Measurements from ENCODE around the gene EFHD1. TPM values are rescaled to one million over a fixed set of nuclear protein-coding genes. Genes with fewer than 3 reads are reported as not detected.
A peak's percentile ranks its signal among the peaks of the same experiment; 100 is the strongest.

The EFHD1 gene
- total and polyA plus RNA-seq, 7 donors: 6.6 to 20.7 (median 10.0) TPM

DNA sequence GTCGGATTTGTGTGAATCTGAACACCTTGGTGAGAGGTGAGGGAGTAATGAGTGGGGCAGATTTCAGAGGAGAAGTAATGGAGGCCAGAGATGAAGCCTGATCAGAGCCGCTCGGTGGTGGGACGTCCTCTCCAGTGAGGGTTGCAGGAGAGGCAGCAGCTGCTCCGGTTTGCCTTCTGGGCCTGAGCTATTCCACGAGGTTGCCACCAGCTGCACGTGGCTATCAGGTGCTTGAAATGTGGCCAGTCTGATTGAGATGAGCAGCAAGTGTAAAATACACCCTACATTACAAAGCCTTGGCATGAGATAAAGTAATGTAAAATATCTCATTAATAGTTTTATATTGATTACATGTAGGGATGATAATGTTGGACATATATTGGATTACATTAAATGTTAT lies 10.8 kb upstream of the EFHD1 start:
- H3K27me3 ChIP-seq (ENCODE audit: insufficient read depth in 3 of 3, low read length in 2 of 3): peaks cover 0 to 1% (median 0%) of the 10 kb centered on the region in 3 donors
- intact Hi-C loops (cut with DNase I): no loop called here
- H3K9me3 ChIP-seq: no peaks in the 10 kb centered on the region
- no peak for ATAC-seq
- H3K27ac ChIP-seq: no peak overlapping the region
- no peaks in the 10 kb centered on the region for H3K36me3 ChIP-seq (ENCODE audit: insufficient read depth in 1 of 2, low read depth in 1 of 2)
- H3K4me1 ChIP-seq: no peaks in the 10 kb centered on the region
- H3K4me3 ChIP-seq: no peak overlapping the region
- WGBS, 3 donors: 27 to 47% (median 44%) methylated on average over 7 of the region's 7 CpGs
- no peak for DNase-seq
- TF ChIP-seq, protein P1, sequence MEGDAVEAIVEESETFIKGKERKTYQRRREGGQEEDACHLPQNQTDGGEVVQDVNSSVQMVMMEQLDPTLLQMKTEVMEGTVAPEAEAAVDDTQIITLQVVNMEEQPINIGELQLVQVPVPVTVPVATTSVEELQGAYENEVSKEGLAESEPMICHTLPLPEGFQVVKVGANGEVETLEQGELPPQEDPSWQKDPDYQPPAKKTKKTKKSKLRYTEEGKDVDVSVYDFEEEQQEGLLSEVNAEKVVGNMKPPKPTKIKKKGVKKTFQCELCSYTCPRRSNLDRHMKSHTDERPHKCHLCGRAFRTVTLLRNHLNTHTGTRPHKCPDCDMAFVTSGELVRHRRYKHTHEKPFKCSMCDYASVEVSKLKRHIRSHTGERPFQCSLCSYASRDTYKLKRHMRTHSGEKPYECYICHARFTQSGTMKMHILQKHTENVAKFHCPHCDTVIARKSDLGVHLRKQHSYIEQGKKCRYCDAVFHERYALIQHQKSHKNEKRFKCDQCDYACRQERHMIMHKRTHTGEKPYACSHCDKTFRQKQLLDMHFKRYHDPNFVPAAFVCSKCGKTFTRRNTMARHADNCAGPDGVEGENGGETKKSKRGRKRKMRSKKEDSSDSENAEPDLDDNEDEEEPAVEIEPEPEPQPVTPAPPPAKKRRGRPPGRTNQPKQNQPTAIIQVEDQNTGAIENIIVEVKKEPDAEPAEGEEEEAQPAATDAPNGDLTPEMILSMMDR (IDR thresholded peaks at IDR 0.05): no peak

DNA sequence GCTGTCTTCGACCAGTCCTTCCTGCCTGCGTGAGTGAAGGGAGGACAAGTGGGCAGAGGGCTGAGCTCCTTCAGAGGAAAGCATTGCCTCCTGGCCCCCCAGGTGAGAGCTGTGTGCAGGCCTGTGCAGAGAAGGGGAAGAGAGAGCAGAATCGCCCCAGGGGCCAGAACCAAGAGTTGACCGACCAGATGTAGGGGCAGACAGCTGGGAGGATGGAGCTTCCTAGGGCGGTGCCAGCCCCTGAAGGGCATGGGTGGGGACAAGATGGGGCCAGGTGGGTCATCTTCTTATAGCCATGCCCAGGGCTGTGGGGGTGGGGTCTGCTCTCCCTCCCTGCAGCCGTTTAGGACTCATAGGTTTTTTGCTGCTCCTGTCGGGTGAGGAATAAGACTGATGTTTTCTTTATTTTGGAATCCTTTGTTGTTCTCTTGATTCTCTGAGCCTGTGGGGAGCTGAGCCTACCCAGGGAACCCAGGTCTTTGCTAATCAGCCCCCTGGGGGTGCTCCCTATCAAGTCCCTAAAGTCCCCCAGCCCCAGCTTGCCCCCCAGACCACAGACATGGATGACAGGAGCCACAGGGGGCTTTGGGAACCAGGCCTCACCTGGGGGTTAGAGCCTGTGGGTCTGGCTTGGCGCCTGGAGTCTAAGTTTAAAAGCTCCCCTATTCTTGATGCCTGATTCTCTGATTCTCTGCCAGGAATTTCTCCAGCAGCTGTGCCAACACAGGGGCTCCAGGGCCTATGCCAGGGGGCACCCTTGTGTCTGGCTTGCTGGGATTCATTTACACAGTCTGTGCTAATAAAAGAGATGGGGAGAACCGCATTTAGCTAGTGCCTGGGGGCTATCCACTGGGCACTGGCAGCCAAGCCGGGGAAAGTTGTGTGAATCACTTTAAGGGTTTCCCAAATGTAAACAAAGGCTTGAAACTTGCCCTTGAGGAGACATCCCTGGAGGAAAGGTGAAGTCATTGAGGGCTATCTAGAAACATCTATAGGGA lies 9.3 kb upstream of the EFHD1 start:
- 69 to 76% (median 75%) methylated on average over 10 of the region's 10 CpGs for WGBS, 3 donors
- intact Hi-C loops (cut with DNase I): no loop called here
- H3K4me3 ChIP-seq: no peak overlapping the region
- TF ChIP-seq, protein P1 (IDR thresholded peaks at IDR 0.05): no peak
- no peaks in the 10 kb centered on the region for H3K36me3 ChIP-seq (ENCODE audit: insufficient read depth in 1 of 2, low read depth in 1 of 2)
- H3K9me3 ChIP-seq: no peaks in the 10 kb centered on the region
- DNase-seq (no peak), ATAC-seq (no peak)
- H3K27ac ChIP-seq: no peak overlapping the region
- peaks cover 0 to 1% (median 0%) of the 10 kb centered on the region in 3 donors for H3K27me3 ChIP-seq (ENCODE audit: insufficient read depth in 3 of 3, low read length in 2 of 3)
- H3K4me1 ChIP-seq: no peaks in the 10 kb centered on the region

DNA sequence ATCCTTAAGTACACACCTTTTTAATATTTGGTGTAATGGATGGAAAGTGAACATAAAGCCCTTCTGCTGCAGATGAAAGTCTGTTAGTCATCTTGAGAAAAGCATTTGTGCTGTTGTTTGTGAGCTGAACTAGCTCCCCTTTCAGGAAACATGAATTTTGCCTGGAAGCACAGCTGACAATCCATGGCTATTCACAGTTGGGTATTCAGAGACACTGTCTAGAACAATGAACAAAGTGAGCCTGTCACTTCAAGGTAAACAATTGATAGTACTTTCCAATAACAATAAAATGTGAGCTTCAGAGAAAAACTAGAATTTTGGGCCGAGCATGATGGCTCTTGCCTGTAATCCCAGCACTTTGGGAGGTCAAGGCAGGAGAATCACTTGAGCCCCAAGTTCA lies 6.8 kb upstream of the EFHD1 start:
- Histone ChIP-seq H3K4me3 (no peak overlapping the region), H3K27me3 (ENCODE audit: insufficient read depth in 3 of 3, low read length in 2 of 3) (peaks cover 0 to 8% (median 1%) of the 10 kb centered on the region in 3 donors), H3K9me3 (no peaks in the 10 kb centered on the region), H3K27ac (no peak overlapping the region), H3K4me1 (no peaks in the 10 kb centered on the region), H3K36me3 (ENCODE audit: insufficient read depth in 1 of 2, low read depth in 1 of 2) (no peaks in the 10 kb centered on the region)
- WGBS, 3 donors: 70 to 88% (median 81%) methylated on average over 1 of the region's 1 CpG
- intact Hi-C loops (cut with DNase I): no loop called here
- no peak for ATAC-seq
- DNase-seq: no peak
- TF ChIP-seq, protein P1 (IDR thresholded peaks at IDR 0.05): no peak

DNA sequence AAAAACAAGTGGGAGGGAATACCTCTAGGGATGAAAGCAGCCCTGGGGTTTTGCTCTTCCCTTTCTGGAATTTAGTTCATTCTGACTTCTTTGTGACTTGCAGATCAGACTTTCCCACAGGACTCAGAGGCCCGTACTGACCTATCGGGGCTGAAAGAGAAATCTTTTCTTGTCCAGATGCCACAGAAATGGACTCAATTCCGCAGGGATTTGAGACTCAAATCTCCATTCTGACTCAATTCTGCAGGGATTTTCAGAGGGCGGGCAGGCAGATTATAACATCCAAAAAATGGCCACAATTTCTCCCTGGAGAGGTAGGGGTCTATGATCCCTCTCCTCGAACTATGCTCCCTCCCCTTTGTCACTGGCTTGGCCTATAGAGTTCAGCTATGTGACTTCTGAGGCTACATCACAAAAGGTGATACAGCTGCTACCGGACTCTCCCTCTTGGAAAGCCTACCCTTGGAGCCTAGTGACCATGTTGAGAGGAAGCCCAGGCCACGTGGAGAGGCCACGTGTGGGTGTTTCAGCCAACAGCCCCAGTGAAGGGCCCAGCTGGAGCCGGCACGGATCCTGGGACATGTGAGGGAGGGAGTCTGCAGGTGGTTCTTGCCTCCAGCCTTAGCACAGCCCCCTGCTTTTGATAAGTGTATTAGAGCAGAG lies 4.8 kb upstream of the EFHD1 start:
- Histone ChIP-seq H3K4me3 (no peak overlapping the region), H3K4me1 (peaks cover 7% of the 10 kb centered on the region), H3K9me3 (no peaks in the 10 kb centered on the region), H3K36me3 (ENCODE audit: insufficient read depth in 1 of 2, low read depth in 1 of 2) (no peaks in the 10 kb centered on the region), H3K27me3 (ENCODE audit: insufficient read depth in 3 of 3, low read length in 2 of 3) (peaks cover 0 to 28% (median 9%) of the 10 kb centered on the region in 3 donors), H3K27ac (peak overlapping the region; percentile 21)
- DNase-seq (peak; percentile 66 to 70), ATAC-seq (peak in 2 of 4 donors; percentile 12 to 46)
- intact Hi-C loops (cut with DNase I): no loop called here
- 53 to 61% (median 56%) methylated on average over 10 of the region's 10 CpGs for WGBS, 3 donors
- TF ChIP-seq, protein P1 (IDR thresholded peaks at IDR 0.05): no peak
